GM23248 (cell line): ENCODE measurements around the gene SLC9A9.

ENCODE experiments used
- EZH2 ChIP-seq: fragments of 200-600 bp; sonication (generic); IDR thresholded peaks from 2 replicates; pipeline ENCODE4 v1.6.1; 2018; ENCODE audit warnings: antibody characterized with exemption, mild to moderate bottlenecking; ENCODE audit not compliant: insufficient read depth, poor library complexity, severe bottlenecking
- EZH2phosphoT487 ChIP-seq: fragments of 200-600 bp; sonication (generic); IDR thresholded peaks from 2 replicates; pipeline ENCODE4 v1.6.1; 2018; ENCODE audit warnings: antibody characterized with exemption, moderate library complexity, mild to moderate bottlenecking, low read depth; ENCODE audit not compliant: insufficient read depth

- no peak for TF ChIP-seq EZH2phosphoT487
- TF ChIP-seq EZH2: no peak
These were observed 578.5 kb downstream of the SLC9A9 start for GRCh38 chr3:143269741-143270140.
